Measurements from ENCODE around the gene FMR1. TPM values are rescaled to one million over a fixed set of nuclear protein-coding genes. Genes with fewer than 3 reads are reported as not detected.

FMR1 gene
- total RNA-seq, 2 experiments from 2014 or later, result 87.9 to 95.3 TPM

DNA sequence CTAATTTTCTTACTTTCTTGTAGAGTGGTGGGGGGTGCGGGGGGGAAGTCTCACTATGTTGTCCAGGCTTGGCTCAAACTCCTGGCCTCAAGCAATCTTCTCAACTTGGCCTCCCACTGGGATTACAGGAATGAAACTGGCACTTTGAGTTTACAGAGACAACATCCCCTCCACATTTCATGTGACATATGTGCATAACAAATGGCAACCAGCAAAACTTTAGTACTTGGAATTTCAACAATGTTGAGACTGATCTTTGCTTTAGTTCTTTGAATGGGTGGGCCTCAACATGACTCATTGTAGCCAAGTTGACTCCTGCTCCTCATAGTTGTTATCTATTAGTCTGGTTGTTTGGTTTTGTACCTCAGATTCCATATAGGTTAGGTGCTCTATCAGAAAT lies 11.4 kb upstream of the FMR1 start:
- peaks cover 8% of the 10 kb centered on the region for H3K4me1 Mint-ChIP-seq (ENCODE audit: low read depth)
- TF ChIP-seq, protein P1, sequence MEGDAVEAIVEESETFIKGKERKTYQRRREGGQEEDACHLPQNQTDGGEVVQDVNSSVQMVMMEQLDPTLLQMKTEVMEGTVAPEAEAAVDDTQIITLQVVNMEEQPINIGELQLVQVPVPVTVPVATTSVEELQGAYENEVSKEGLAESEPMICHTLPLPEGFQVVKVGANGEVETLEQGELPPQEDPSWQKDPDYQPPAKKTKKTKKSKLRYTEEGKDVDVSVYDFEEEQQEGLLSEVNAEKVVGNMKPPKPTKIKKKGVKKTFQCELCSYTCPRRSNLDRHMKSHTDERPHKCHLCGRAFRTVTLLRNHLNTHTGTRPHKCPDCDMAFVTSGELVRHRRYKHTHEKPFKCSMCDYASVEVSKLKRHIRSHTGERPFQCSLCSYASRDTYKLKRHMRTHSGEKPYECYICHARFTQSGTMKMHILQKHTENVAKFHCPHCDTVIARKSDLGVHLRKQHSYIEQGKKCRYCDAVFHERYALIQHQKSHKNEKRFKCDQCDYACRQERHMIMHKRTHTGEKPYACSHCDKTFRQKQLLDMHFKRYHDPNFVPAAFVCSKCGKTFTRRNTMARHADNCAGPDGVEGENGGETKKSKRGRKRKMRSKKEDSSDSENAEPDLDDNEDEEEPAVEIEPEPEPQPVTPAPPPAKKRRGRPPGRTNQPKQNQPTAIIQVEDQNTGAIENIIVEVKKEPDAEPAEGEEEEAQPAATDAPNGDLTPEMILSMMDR (IDR thresholded peaks at IDR 0.05), result no peak

GRCh38 chrX:147901461-147902126 lies 10.1 kb upstream of the FMR1 start:
- Mint-ChIP-seq H3K9me3 (no peaks in the 10 kb centered on the region), H3K27me3 (no peaks in the 10 kb centered on the region), H3K36me3 (ENCODE audit: low read depth) (no peaks in the 10 kb centered on the region), H3K4me3 (no peak overlapping the region), H3K4me1 (ENCODE audit: low read depth) (peaks cover 8% of the 10 kb centered on the region), H3K27ac (no peak overlapping the region)
- POLR2A ChIA-PET, result interaction anchor here (1.4 kb wide), 1 partner anchor 10 kb away, joined by 4 read pairs; the partner anchor contains the start of gene FMR1
- H3K27me3 ChIP-seq (ENCODE audit: control insufficient read depth in 1 of 2, insufficient read depth in 2 of 2, low read length in 2 of 2), result no peaks in the 10 kb centered on the region
- peaks cover 0 to 6% of the 10 kb centered on the region in 2 experiments for H3K9me3 ChIP-seq (ENCODE audit: control insufficient read depth in 1 of 2, insufficient read depth in 1 of 2, low read length in 2 of 2)
- no peak overlapping the region for H3K4me3 ChIP-seq (ENCODE audit: low read length)
- CTCF ChIA-PET, result no interaction called here
- H3K4me1 ChIP-seq (ENCODE audit: insufficient read depth, low read length), result no peaks in the 10 kb centered on the region
- TF ChIP-seq, protein P1 (IDR thresholded peaks at IDR 0.05), result no peak
- ATAC-seq (ENCODE audit: poor library complexity), result no peak
- H3K27ac ChIP-seq (ENCODE audit: low read depth in 1 of 2, low read length in 2 of 2), result no peak overlapping the region
- intact Hi-C loops (cut with DNase I, micrococcal nuclease), result no loop called here
- H3K36me3 ChIP-seq (ENCODE audit: insufficient read depth, low read length), result no peaks in the 10 kb centered on the region
- DNase-seq, result no peak

More for the DNA sequence above, 11.4 kb upstream of the FMR1 start:
- H3K9me3 ChIP-seq (ENCODE audit: control insufficient read depth in 1 of 2, insufficient read depth in 1 of 2, low read length in 2 of 2), result peaks cover 0 to 6% of the 10 kb centered on the region in 2 experiments
- ATAC-seq (ENCODE audit: poor library complexity) (no peak), DNase-seq (no peak)
- no peak overlapping the region for H3K27ac Mint-ChIP-seq
- H3K4me3 Mint-ChIP-seq, result no peak overlapping the region
- intact Hi-C loops (cut with DNase I, micrococcal nuclease), result no loop called here
- H3K9me3 Mint-ChIP-seq, result no peaks in the 10 kb centered on the region
- H3K4me1 ChIP-seq (ENCODE audit: insufficient read depth, low read length), result no peaks in the 10 kb centered on the region
- no peaks in the 10 kb centered on the region for H3K36me3 Mint-ChIP-seq (ENCODE audit: low read depth)
- H3K4me3 ChIP-seq (ENCODE audit: low read length), result no peak overlapping the region
- ChIA-PET POLR2A (no interaction called here), CTCF (no interaction called here)
- no peaks in the 10 kb centered on the region for H3K36me3 ChIP-seq (ENCODE audit: insufficient read depth, low read length)
- H3K27me3 ChIP-seq (ENCODE audit: control insufficient read depth in 1 of 2, insufficient read depth in 2 of 2, low read length in 2 of 2), result no peaks in the 10 kb centered on the region
- no peak overlapping the region for H3K27ac ChIP-seq (ENCODE audit: low read depth in 1 of 2, low read length in 2 of 2)
- H3K27me3 Mint-ChIP-seq, result peaks cover 6% of the 10 kb centered on the region

GRCh38 chrX:147902270-147902669 lies 9.4 kb upstream of the FMR1 start:
- TF ChIP-seq, protein P1 (IDR thresholded peaks at IDR 0.05), result no peak
- H3K4me1 Mint-ChIP-seq (ENCODE audit: low read depth), result peaks cover 8% of the 10 kb centered on the region
- no peak overlapping the region for H3K27ac ChIP-seq (ENCODE audit: low read depth in 1 of 2, low read length in 2 of 2)
- no peaks in the 10 kb centered on the region for H3K4me1 ChIP-seq (ENCODE audit: insufficient read depth, low read length)
- intact Hi-C loops (cut with DNase I, micrococcal nuclease), result no loop called here
- H3K4me3 Mint-ChIP-seq, result no peak overlapping the region
- DNase-seq, result no peak
- H3K4me3 ChIP-seq (ENCODE audit: low read length), result no peak overlapping the region
- no peak overlapping the region for H3K27ac Mint-ChIP-seq
- H3K27me3 Mint-ChIP-seq, result no peaks in the 10 kb centered on the region
- no peak for ATAC-seq (ENCODE audit: poor library complexity)
- H3K9me3 Mint-ChIP-seq, result no peaks in the 10 kb centered on the region
- H3K9me3 ChIP-seq (ENCODE audit: control insufficient read depth in 1 of 2, insufficient read depth in 1 of 2, low read length in 2 of 2), result peaks cover 0 to 1% of the 10 kb centered on the region in 2 experiments
- CTCF ChIA-PET, result no interaction called here
- POLR2A ChIA-PET, result interaction anchor here (1.4 kb wide), 1 partner anchor 10 kb away, joined by 4 read pairs; the partner anchor contains the start of gene FMR1
- H3K36me3 Mint-ChIP-seq (ENCODE audit: low read depth), result no peaks in the 10 kb centered on the region
- H3K27me3 ChIP-seq (ENCODE audit: control insufficient read depth in 1 of 2, insufficient read depth in 2 of 2, low read length in 2 of 2), result no peaks in the 10 kb centered on the region
- no peaks in the 10 kb centered on the region for H3K36me3 ChIP-seq (ENCODE audit: insufficient read depth, low read length)
